Cerebellar nuclear complex (tissue), 1 donor: ENCODE measurements around the gene GLRX3.

ENCODE experiments used
- DNase-seq, 2 experiments: peaks; one replicate each; lab custom pipeline; 2025; lab: John Stamatoyannopoulos, UW

GLRX3 gene

GRCh38 chr10:130137659-130138478 is 1.7 kb downstream of the GLRX3 start:
- DNase-seq = no peak

GRCh38 chr10:130138479-130138866 is 2.3 kb downstream of the GLRX3 start:
- no peak for DNase-seq

GRCh38 chr10:130140425-130140824 is 4.2 kb downstream of the GLRX3 start:
- DNase-seq = no peak

GRCh38 chr10:130141038-130141437 is 4.8 kb downstream of the GLRX3 start:
- DNase-seq = no peak

GRCh38 chr10:130141460-130141859 is 5.3 kb downstream of the GLRX3 start:
- no peak for DNase-seq

GRCh38 chr10:130141878-130142277 is 5.7 kb downstream of the GLRX3 start:
- DNase-seq = no peak

GRCh38 chr10:130146042-130146441 is 9.9 kb downstream of the GLRX3 start:
- DNase-seq = no peak

GRCh38 chr10:130159192-130159794 is 23.1 kb downstream of the GLRX3 start:
- DNase-seq = no peak

- no peak for DNase-seq
Measured at GRCh38 chr10:130160775-130161174, 24.6 kb downstream of the GLRX3 start.

- DNase-seq = no peak
Measured at GRCh38 chr10:130161331-130161730, 25.1 kb downstream of the GLRX3 start.

- DNase-seq = no peak
Measured at GRCh38 chr10:130167193-130167592, 31.0 kb downstream of the GLRX3 start.

GRCh38 chr10:130167707-130168106 is 31.5 kb downstream of the GLRX3 start:
- DNase-seq = no peak

- no peak for DNase-seq
Measured at GRCh38 chr10:130169136-130169859, 33.1 kb downstream of the GLRX3 start.

GRCh38 chr10:130171196-130171595 is 35.0 kb downstream of the GLRX3 start:
- DNase-seq = no peak

- DNase-seq = no peak
Measured at GRCh38 chr10:130174328-130174727, 38.1 kb downstream of the GLRX3 start.

- no peak for DNase-seq
Measured at GRCh38 chr10:130175074-130175473, 38.9 kb downstream of the GLRX3 start.

GRCh38 chr10:130177250-130177649 is 41.1 kb downstream of the GLRX3 start:
- no peak for DNase-seq

GRCh38 chr10:130179640-130180039 is 43.4 kb downstream of the GLRX3 start:
- no peak for DNase-seq

GRCh38 chr10:130180416-130180815 is 44.2 kb downstream of the GLRX3 start:
- DNase-seq = no peak

- DNase-seq = no peak
Measured at GRCh38 chr10:130181858-130182257, 45.7 kb downstream of the GLRX3 start.

GRCh38 chr10:130185591-130185990 is 49.4 kb downstream of the GLRX3 start:
- no peak for DNase-seq

- DNase-seq = no peak
Measured at GRCh38 chr10:130188195-130189175, 52.3 kb downstream of the GLRX3 start.
